Lower leg skin (tissue), 3 donors: ENCODE data around the gene VAV2.

Experiments
- CTCF ChIP-seq, 3 donors: fragments of 450-650 bp; IDR thresholded peaks; one replicate each; pipeline ENCODE4 v1.5.1; 2016; ENCODE audit warnings: antibody characterized with exemption in 3 of 3, mild to moderate bottlenecking in 3 of 3, moderate library complexity in 2 of 3
- POLR2A ChIP-seq, 2 donors: fragments of 450-650 bp; IDR thresholded peaks; one replicate each; pipeline ENCODE4 v1.6.1; 2016 to 2017; ENCODE audit warnings: antibody characterized with exemption in 2 of 2, mild to moderate bottlenecking in 1 of 2, moderate library complexity in 1 of 2

- TF ChIP-seq POLR2A (IDR thresholded peaks at IDR 0.05), result no peak
- TF ChIP-seq CTCF (IDR thresholded peaks at IDR 0.05), result no peak
Observed at GRCh38 chr9:133877327-133877726, 114.8 kb downstream of the VAV2 start.
